ENCODE data around the gene TMEM88. TPM values are rescaled to one million over a fixed set of nuclear protein-coding genes. Genes with fewer than 3 reads are reported as not detected.

TMEM88 gene
- total and polyA plus RNA-seq, 2 donors (not counting 3 experiments of a cell fraction or from before 2014, with no cell fraction given) = 53.4 to 165 TPM

DNA sequence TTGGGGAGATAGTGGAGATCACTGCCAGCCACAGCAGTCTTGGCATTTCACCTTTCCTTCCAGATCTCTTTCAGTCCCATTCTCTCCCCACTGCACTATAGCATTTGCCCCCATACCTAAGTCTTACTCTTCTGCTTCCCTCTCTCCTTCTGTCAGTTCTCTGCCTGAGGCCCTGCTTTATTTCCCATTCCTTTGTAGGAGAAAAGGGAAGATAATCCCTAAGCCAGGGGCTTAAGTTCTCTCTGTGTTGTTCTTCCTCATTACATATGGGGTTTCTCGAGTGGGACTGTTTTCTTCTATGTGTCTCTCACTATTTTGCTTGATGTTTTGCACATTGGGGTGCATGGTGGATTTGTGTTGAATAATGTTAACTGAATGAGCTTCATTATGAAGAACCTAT lies 14.4 kb upstream of the TMEM88 start:
- POLR2A ChIA-PET = no interaction called here
- TF ChIP-seq EZH2 (IDR thresholded peaks at IDR 0.05; ENCODE audit: borderline replicate concordance, low read depth, low read length, severe bottlenecking) (no peak), MYC (IDR thresholded peaks at IDR 0.05; ENCODE audit: low read depth, low read length) (no peak), POLR2AphosphoS5 (IDR thresholded peaks at IDR 0.05; ENCODE audit: insufficient read depth, low read depth, low read length) (no peak), POLR2A (IDR thresholded peaks at IDR 0.05; ENCODE audit: low read depth, low read length) (no peak), FOS (IDR thresholded peaks at IDR 0.05; ENCODE audit: borderline replicate concordance, insufficient read depth, low read length) (no peak), JUN (IDR thresholded peaks at IDR 0.05; ENCODE audit: borderline replicate concordance, insufficient read depth, insufficient read length, low read depth) (no peak), GATA2 (IDR thresholded peaks at IDR 0.05; ENCODE audit: insufficient read depth, insufficient read length, low read depth, low read length) (no peak)
- TF ChIP-seq, protein P1, sequence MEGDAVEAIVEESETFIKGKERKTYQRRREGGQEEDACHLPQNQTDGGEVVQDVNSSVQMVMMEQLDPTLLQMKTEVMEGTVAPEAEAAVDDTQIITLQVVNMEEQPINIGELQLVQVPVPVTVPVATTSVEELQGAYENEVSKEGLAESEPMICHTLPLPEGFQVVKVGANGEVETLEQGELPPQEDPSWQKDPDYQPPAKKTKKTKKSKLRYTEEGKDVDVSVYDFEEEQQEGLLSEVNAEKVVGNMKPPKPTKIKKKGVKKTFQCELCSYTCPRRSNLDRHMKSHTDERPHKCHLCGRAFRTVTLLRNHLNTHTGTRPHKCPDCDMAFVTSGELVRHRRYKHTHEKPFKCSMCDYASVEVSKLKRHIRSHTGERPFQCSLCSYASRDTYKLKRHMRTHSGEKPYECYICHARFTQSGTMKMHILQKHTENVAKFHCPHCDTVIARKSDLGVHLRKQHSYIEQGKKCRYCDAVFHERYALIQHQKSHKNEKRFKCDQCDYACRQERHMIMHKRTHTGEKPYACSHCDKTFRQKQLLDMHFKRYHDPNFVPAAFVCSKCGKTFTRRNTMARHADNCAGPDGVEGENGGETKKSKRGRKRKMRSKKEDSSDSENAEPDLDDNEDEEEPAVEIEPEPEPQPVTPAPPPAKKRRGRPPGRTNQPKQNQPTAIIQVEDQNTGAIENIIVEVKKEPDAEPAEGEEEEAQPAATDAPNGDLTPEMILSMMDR (IDR thresholded peaks at IDR 0.05; ENCODE audit: extremely low read depth in 1 of 2, insufficient read depth in 1 of 2, low read depth in 1 of 2, low read length in 2 of 2) = no peak
- TF ChIP-seq, protein P2, sequence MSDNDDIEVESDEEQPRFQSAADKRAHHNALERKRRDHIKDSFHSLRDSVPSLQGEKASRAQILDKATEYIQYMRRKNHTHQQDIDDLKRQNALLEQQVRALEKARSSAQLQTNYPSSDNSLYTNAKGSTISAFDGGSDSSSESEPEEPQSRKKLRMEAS (IDR thresholded peaks at IDR 0.05; ENCODE audit: insufficient read depth, insufficient read length) = no peak
- CTCF ChIA-PET = no interaction called here
- intact Hi-C loops (cut with micrococcal nuclease) (loop anchor here (5.0 to 10.0 kb wide), 3 partner anchors 153 to 282 kb away; partner anchors contain the start of genes FXR2, HES7, TP53 and WRAP53), dilution Hi-C loops (cut with MboI; ENCODE audit: extremely low pct_ligation_motif_present, low sequenced_read_pairs) (no loop called here)
- H3K9me3 ChIP-seq (replicated peaks; ENCODE audit: control insufficient read depth, insufficient read depth, low read length) = no peaks in the 10 kb centered on the region
- H2AFZ ChIP-seq (ENCODE audit: low read depth, low read length) = no peak overlapping the region
- H3K4me1 ChIP-seq (ENCODE audit: control insufficient read depth, extremely low read depth, insufficient read depth, low read length) = peaks cover 40% of the 10 kb centered on the region
- DNase-seq (ENCODE audit: low read depth, low spot score) = no peak
- peaks cover 7% of the 10 kb centered on the region for H3K79me2 ChIP-seq (ENCODE audit: control insufficient read depth, insufficient read depth, low read length)
- no peak overlapping the region for H3K4me3 ChIP-seq (replicated peaks in 1 of 3; ENCODE audit: insufficient read depth in 1 of 3, low read depth in 1 of 3, low read length in 3 of 3)
- no peak for FAIRE-seq
- no peak overlapping the region for H3K9ac ChIP-seq (replicated peaks; ENCODE audit: extremely low read depth, insufficient read depth, low read length)
- no peak overlapping the region for H3K27ac ChIP-seq (ENCODE audit: insufficient read depth, low read depth, low read length)
- H3K4me2 ChIP-seq (ENCODE audit: insufficient read depth, low read length) = no peak overlapping the region
- no peaks in the 10 kb centered on the region for H4K20me1 ChIP-seq (replicated peaks; ENCODE audit: control insufficient read depth, extremely low read depth, insufficient read depth, low read length)
- no peaks in the 10 kb centered on the region for H3K9me1 ChIP-seq (replicated peaks; ENCODE audit: control insufficient read depth, extremely low read depth, insufficient read depth, low read length)
- peaks cover 0 to 2% of the 10 kb centered on the region in 2 experiments for H3K36me3 ChIP-seq (ENCODE audit: control insufficient read depth in 2 of 2, extremely low read depth in 1 of 2, insufficient read depth in 2 of 2, low read length in 2 of 2)
- H3K27me3 ChIP-seq (ENCODE audit: control insufficient read depth in 2 of 2, insufficient read depth in 2 of 2, low read length in 2 of 2) = no peaks in the 10 kb centered on the region
- BruUV-seq (replicated peaks) = no TSS peak

Data from endothelial cell of umbilical vein (primary cell).